K562 treated with DMSO at 1 percent for 48 hours (cell line): Measurements from ENCODE around the gene NLRP7. TPM values are rescaled to one million over a fixed set of nuclear protein-coding genes. Genes with fewer than 3 reads are reported as not detected.

Source experiments
- total RNA-seq: library from RNA; unstranded; fragments of 300-600 nt; gene quantifications from 2 replicates; pipeline ENCODE4 v1.2.3, GENCODE V29; 2022; ENCODE audit warnings: low replicate concordance; ENCODE audit errors: extremely low read depth

The NLRP7 gene
- not detected in 2 replicates for total RNA-seq

DNA sequence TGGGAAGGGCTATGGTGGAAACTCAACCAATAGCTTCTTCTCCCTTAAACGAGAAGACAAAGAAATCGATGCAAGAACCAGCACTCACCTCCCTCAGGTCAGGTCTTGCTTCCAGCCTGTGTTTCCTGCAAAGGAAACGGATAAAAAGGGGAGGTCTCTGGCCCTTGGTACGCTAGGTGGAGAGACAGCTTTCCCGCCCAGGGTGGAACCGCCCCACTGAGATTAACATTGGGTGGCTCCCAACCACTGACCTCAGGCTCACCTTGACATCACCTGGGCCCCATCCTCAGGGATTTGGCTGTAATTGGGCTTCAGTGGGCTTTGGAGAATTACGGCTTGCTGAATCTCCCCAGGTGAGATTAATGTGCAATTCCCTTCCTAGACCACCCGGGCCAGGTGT is at the start of gene NLRP7:
Gene NLRP7, minus strand, starts transcription at position 150 of the 400 bp plus-strand sequence.

GRCh38 chr19:54905803-54906511 is 41.4 kb downstream of the NLRP7 start, which contains the start of gene NCR1:
Gene NCR1, plus strand, starts transcription at chr19:54906148. Its CDS starts 40 bp downstream, at chr19:54906188.

GRCh38 chr19:54873990-54874389 is 73.3 kb downstream of the NLRP7 start, which contains the start of gene FCAR:
Gene FCAR, plus strand, starts transcription at chr19:54874235. Its CDS starts 55 bp downstream, at chr19:54874290.

Other genes starting within 250 kb of the NLRP7 start
- not detected in 2 replicates for gene KIR3DL3, start 223.1 kb downstream of the NLRP7 start, total RNA-seq
- gene KIR2DL3, start 209.0 kb downstream of the NLRP7 start, total RNA-seq: not detected in 2 replicates
- gene KIR2DL1, start 177.7 kb downstream of the NLRP7 start, total RNA-seq: not detected in 2 replicates
- not detected in 2 replicates for gene KIR2DL4, start 143.9 kb downstream of the NLRP7 start, total RNA-seq
- gene KIR3DL1, start 131.1 kb downstream of the NLRP7 start, total RNA-seq: not detected in 2 replicates
- not detected in 2 replicates for gene KIR2DS4, start 114.9 kb downstream of the NLRP7 start, total RNA-seq
- not detected in 2 replicates for gene KIR3DL2, start 97.1 kb downstream of the NLRP7 start, total RNA-seq
- not detected in 2 replicates for gene FCAR, start 73.3 kb downstream of the NLRP7 start, total RNA-seq
- not detected in 2 replicates for gene NCR1, start 41.4 kb downstream of the NLRP7 start, total RNA-seq
- gene NLRP2, start 18.8 kb upstream of the NLRP7 start, total RNA-seq: not detected in 2 replicates
- gene GP6, start 90.7 kb upstream of the NLRP7 start, total RNA-seq: not detected in 2 replicates
- not detected in 2 replicates for gene RDH13, start 115.6 kb upstream of the NLRP7 start, total RNA-seq
- gene EPS8L1, start 128.3 kb upstream of the NLRP7 start, total RNA-seq: not detected in 2 replicates
- not detected in 2 replicates for gene PPP1R12C, start 170.1 kb upstream of the NLRP7 start, total RNA-seq
- gene TNNT1, start 201.7 kb upstream of the NLRP7 start, total RNA-seq: not detected in 2 replicates
- gene TNNI3, start 210.2 kb upstream of the NLRP7 start, total RNA-seq: not detected in 2 replicates
- gene DNAAF3, start 219.1 kb upstream of the NLRP7 start, total RNA-seq: not detected in 2 replicates
- not detected in 2 replicates for gene SYT5, start 232.8 kb upstream of the NLRP7 start, total RNA-seq